Stimulated activated CD8-positive, alpha-beta memory T cell treated with anti-CD3 and anti-CD28 coated beads, Interleukin-4, amount 100 ng/mL, for 4 hours (primary cell): Measurements from ENCODE around the gene ABCG4.
"Not testable (repeated sequence)": the region's sequence is repeated elsewhere in the genome, so short reads cannot be mapped to it uniquely, and the experiment has no call there.

Experiments
- DNase-seq, 2 donors: peaks; one replicate each; pipeline ENCODE4 v3.0.0-alpha.2; 2020; ENCODE audit warnings: low read depth in 2 of 2, low spot score in 1 of 2

The ABCG4 gene

DNA sequence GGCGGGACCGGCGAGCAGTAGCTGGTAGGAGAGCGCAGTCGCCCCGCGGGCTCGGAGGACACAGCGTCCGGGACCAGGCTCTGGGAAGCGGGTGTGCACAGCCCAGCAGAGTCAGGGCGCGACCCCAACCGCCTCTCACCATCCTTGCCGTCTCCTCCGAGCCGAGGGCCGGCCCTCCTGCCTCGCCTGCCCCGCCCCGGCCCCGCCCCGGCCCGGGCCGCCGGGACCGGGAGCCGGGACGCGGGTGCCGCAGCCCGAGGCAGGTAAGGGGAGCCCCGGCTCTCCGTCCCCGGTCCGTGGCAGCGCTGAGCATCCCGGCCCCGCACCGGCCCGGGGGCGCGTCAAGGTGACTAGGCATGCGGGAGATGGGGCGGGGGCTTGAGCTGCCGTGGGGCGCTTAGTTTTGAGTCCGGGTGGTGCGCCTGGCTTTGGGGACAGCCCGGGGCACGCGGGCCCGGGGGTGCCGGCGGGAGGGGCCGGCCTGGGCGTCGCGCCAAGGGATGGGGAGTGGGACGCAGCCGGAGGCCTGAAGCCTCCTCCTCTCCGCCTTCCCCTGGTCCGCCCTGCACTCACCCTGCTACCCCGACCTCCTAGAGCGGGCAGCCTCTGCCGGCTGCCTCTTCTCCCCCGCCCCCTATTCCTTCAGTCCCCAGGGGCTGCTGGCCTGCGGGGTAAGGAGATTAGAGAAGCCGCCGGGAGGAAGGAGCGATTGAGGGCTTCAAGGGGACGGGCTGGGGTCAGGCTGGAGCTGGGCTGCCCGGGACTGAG is at the start of gene ABCG4:
Gene ABCG4, plus strand, starts transcription at position 35 of the 768 bp plus-strand sequence. CDS start 914 bp downstream, outside the sequence.
- DNase-seq = no peak

DNA sequence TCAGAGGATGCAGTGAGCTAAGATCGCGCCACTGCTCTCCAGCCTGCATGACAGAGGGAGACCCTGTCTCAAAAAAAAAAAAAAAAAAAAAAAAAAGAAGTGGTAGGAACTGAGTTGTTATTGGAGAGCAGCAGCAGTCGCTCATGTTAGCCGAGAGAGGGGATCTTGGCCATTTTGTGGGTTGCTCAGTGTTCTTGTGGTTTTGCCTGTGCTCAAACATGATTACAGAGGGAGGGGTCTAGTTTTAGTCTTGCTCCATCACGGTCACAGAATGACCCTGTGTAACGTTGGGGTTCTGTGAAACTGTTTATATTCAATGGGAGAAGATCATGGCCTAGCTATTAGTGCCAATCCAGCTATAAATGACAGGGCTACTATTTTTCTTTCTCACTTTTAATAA is 49.1 kb upstream of the ABCG4 start:
- no peak for DNase-seq

DNA sequence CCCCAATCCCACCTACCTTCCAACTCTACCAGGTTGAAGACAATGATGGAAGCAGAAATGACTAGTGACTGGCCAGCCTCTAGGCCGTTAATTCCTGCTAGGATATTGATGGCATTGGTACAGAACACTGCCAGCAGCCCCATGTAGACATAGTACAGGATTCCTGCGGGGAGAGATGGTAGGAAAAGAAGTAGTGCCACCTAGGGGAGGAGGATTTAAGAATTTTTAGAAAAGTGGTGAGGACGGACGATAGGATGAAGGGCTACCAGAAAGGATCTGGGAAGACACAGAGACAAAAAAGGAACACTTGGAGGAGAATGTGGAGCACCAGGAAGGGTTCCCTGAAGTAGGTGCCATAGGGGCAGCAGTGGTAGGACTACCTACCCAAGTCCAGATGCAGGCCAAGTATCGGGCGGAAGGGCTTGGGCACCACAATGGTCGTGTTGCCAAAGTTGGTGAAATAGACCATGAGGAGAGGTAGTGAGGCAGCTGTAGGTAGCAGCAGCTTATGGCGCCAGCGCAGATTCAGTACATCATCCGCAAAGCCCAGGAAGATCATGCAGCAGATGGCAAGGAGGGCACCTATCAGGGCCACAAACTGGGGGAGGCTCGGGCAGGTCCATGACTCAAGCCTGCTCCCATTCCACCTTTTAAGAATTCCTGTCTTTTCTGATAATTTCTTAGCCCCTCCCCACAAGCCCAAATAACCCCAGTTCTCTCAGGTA is 48.4 kb upstream of the ABCG4 start:
- DNase-seq = no peak

DNA sequence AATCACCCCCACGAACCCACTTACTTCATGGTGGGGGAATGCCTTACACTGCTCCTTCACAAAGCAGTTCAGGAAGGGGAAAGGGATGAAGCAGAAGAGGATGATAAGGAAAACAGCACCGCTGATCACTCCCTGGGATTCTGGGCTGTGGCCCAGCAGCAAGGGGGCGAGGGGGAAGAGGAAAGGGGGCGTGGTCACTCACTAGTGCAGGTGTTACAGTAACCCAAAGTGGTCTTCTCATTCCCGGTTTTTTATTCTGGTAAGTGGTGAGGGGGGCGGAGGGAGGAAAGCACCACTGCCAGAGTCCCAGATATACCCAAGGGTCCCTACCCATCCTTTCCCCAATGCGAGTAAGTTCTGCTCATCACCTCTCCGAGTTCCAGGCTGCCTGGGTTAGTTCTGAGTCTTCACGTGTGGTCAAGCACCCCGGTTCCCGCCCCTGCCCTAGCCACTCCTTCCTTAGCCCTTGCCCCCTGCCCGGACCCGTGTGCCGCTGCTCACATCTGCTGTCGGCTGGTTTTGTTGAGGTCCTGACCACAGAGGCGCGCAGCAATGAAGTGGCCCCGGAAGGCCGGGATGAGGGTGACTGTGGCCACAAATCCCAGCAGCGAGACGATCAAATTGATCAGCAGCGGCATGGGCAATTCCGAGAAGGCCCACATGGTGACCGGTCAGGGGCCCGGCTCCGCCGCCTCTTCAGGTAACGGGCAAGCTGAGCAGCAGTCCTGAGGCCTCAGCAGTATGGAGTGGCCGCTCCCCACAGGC is 47.7 kb upstream of the ABCG4 start:
- no peak for DNase-seq

DNA sequence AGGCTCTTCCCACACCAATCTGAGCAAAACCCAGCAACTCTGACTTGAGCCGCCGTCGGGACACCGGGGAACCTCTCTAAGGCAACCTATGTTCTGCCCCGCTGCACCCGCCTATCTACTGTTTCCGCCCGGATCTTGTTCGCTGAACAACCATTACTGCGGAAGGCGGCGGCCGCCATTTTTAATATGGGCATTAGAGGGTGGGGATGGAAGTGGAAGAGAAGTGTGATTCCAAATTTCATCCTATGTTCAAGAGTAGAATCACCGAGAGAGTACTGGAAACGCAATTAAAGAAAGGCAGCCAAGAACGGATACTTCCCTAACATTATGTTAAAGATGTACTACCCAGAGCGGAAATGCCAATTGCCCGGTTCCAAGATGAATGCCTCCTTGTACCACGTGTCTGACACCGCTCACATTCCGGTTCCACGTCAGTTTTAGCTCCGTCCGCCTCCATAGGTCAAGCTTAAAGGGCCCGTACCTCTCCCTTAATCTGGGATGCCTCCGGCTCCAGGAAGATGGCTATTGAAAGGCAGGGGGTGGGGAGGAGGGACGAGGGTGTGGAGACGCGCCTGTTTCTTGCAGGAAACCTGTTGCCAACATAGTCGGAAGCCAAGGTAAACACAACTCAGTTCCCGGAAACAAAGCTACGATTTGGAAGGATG is 47.0 kb upstream of the ABCG4 start, which contains the start of gene DPAGT1:
Gene DPAGT1, minus strand, starts transcription at position 95 of the 665 bp plus-strand sequence. CDS start 198 bp downstream, outside the sequence.
- peak; percentile 70 to 72 for DNase-seq

DNA sequence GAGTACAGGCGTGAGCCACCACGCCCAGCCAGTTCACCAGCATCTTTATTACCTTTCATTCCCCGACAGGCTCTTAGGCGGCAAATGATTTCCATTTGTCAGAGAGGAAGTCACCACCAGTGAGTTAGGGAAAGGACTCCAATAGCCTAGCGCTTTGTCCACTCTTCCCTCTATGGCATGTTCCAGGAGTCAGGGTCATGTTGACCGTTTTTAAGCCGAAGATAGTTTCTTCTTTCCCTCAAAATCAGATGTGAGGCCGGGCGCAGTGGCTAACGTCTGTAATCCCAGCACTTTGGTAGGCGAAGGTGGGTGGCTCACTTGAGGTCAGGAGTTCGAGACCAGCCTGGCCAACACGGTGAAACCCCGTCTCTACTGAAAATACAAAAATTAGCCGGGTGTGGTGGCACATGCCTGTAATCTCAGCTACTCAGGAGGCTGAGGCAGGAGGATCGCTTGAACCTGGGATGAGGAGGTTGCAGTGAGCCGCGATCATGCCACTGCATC is 45.6 kb upstream of the ABCG4 start:
- DNase-seq = not testable (repeated sequence)

DNA sequence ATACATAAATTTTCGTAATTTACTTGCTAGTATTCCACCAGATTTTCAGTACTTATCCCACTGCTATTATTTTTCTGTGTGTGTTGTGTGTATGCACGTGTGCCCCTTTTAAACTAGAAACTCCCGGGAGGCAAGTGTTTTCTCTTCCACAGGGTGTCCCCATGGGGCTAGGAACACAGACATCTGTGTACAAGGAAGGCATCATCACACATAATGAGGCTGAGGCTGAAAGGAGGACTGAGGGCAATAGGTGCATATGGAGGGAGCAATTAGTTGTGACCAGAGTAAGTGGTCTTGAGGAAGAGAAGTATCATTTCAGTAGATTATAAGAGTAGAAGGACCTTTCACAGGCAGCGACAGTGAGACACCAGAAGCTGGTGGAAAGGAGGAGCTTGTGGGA is 45.1 kb upstream of the ABCG4 start:
- no peak for DNase-seq

DNA sequence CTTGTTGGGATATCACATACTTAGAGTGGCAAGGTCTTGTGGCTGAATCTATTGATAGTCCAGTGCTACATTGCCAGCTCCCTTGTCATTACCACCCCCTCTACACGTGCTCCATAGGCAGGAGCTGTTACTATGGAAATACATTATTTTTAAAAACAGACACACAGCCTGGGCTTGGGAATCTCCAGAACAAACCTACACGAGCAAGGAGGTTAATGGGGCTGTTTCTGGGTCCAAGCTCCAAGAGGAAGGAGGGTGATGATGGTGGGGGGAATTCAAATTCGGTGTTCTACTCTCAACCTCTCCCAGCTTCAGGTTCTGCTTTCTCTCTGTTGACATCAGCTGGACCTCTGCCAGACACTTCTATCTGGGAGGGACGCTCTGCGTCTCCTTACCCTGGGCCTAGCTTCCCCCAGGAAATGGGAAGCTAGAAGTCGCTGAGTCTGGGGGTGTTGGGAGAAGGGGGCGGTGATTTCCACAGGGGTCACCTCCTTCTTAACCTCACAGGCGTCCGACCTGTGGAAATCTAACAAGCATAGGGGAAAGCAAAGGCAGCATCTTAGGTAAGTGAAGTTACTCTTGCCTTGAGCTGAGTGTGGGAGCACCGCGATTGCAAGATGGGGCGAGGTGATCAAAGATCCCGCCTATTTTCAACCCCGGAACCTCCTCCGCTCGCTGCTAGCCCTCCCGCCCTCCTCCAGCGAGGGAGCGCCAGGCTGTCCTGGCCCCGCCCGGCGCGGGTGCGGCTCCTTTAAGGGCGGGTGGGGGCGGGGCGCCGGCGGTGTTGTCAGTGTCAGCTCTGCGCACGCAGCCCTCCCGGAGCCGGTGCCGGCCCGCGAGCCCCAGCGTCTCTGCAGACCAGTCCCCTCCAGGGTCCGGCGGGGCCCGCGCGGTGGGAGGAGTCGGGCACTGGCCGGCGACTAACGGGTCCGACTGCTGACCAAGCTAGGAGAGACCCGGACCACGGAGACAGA is 42.0 kb upstream of the ABCG4 start, which contains the start of gene C2CD2L:
Gene C2CD2L, plus strand, starts transcription at position 781 of the 974 bp plus-strand sequence. CDS start 398 bp downstream, outside the sequence.
- peak; percentile 65 to 80 for DNase-seq

DNA sequence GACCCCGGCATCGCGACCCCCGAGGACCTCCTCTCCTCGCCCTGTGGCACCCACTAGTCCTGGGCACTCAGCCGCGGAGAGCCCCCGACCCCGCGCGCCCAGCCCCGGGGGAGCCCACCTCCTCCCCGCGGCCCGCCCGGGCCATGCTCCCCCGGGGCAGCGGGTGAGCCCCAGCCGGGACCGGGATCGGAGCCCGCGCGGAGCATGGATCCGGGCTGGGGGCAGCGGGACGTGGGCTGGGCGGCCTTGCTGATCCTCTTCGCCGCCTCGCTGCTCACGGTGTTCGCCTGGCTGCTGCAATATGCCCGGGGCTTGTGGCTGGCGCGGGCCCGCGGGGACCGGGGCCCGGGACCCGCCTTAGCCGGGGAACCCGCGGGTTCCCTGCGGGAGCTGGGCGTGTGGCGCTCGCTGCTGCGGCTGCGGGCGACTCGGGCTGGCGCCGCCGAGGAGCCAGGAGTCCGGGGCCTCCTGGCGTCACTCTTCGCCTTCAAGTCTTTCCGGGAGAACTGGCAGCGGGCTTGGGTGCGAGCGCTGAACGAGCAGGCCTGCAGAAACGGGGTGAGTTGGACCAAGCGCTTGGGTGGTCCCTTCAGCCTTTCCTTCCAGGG is 41.2 kb upstream of the ABCG4 start:
- no peak for DNase-seq

DNA sequence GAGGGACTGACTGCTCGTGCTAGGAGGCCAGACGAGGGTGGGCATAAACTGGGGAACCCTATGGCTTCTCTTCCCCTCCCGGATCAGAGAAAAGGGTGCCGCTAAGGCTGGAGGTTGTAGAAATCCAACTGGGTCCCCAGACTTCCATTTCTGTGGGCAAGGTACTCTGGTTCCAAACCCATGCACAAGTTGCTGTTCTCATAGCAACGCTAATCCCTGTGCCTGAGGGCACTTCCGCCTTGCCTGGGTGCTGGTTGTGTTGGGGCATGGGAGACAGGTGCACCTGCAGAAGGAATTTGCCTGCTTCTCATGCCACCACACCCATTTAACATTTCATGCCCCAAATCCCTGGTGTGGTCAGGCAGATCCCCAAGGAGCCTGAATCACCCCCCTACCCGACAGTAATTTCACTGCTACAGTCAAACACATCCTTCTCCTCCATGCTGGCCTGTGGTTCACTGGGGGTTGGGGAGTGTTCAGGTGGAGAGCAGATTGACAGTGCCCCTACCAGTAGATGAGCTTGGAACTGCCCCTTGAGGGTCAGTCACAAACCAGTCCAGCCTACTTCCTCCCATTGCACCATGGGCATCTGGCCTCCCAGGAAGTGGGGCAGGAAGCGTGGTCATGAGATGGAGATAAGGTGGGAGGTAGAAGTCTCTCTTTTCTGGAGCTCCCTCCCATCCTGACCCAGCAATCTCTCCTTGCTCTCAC is 40.6 kb upstream of the ABCG4 start:
- DNase-seq = no peak

DNA sequence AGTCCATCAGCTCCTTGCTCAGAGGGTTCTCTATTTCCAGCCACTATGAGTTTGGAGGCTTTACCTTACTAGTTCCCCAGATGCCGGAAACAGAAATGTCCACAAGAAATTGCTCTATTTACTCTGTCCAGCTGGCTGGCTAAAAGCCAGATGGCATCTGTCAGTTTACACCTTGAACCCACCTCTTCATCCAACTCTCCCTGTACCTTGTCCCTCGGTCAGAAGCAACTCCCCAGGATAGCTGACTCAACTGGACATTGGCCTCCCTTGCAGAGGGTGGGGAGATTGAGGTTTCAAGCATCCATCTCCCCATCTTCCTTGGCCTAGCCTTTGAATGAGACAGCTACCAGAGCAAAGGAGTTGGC is 40.0 kb upstream of the ABCG4 start:
- DNase-seq = no peak

DNA sequence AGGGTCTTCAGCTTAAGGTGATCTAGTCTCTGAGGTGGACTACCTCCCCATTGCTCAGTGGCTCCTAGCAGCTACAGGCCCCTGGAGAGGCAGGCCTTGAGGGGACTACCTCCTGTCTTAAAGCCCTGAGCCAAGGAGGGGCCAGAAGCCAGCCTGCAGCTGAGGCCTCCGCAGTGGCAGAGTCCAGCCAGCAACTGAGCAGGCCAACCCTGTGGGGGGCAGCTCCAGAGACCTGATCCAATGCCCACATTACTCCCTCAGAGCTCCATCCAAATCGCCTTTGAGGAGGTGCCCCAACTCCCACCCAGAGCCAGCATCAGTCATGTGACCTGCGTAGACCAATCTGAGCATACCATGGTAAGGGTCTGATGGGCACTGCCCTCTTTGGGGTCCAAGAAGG is 39.0 kb upstream of the ABCG4 start:
- DNase-seq = no peak

DNA sequence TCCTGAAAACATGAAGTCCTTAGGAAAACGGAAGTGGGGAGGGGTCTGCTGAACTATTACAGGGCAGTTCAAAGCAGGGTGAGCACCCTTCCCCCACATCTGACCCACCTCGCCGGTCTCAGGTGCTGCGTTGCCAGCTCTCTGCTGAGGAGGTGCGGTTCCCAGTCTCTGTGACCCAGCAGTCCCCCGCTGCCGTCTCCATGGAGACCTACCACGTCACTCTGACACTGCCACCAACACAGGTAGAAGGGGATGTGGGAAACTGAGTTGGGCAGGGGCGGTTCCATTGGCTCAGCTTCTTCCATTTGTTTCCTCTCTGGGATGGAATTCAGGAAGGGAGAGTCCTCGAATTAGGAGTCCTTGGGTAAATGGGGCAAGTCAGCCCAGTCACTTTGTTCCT is 38.4 kb upstream of the ABCG4 start:
- no peak for DNase-seq

DNA sequence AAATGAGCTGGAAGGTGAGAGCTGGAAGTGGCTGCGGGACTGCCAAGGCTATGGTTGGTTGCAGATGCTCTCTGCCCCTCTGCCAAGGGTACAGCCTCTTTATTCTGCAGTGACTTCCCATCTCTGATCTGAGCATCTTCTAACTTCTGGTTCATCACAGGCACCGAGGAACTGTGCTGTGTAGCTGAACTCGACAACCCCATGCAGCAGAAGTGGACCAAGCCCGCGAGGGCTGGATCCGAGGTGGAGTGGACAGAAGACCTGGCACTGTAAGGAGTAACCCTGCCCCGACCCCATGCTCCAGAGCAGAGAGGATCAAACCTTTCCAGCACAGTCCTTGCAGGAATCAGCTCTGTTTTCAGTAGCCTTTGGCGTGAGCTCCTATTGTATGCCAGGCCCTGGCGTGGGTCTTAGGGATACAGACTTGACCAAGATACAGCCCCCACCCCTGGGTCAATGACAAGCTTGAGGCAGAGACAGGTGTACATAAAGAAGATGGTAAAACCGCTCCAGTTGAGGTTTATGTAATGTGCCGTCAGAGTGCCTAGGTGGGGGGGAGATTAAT is 37.4 kb upstream of the ABCG4 start:
- no peak for DNase-seq

DNA sequence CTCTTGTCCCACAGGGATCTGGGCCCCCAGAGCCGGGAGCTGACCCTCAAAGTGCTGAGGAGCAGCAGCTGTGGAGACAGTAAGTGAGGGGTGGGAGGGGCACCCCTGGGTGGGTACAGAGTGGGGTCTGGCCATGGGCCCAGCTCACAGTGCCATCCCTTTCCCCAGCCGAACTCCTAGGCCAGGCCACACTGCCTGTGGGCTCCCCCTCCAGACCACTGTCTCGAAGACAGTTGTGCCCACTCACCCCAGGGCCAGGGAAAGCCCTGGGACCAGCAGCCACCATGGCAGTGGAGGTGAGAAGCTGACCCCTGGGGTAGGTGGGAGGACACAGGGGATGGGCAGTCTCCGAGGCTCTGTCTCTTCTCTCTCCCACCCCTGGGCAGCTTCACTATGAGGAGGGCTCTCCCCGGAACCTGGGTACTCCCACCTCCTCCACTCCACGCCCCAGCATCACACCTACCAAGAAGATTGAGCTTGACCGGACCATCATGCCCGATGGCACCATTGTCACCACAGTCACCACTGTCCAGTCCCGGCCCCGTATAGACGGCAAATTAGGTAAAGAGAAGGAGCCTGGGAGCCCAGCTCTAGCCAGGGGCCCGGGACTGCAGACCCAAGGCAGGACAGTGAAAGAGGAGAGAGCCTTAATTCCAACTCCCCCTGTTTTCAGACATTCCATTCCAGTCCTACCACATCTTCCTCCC is 36.4 kb upstream of the ABCG4 start:
- no peak for DNase-seq

DNA sequence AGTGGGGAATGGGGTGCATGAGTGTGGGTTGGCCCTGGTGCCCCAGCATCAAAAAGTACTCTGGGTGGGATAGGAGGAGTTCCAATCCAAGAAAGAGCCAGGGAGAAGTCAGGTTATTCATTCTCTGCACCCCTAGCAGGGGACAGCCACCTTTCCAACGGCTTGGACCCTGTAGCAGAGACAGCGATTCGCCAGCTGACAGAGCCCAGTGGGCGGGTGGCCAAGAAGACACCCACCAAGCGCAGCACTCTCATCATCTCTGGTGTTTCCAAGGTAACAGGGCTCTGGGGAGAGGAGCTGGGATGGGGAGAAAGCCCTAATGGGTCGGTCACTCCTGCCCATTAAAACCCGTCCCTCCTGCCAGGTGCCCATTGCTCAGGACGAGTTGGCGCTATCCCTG is 35.1 kb upstream of the ABCG4 start:
- no peak for DNase-seq

DNA sequence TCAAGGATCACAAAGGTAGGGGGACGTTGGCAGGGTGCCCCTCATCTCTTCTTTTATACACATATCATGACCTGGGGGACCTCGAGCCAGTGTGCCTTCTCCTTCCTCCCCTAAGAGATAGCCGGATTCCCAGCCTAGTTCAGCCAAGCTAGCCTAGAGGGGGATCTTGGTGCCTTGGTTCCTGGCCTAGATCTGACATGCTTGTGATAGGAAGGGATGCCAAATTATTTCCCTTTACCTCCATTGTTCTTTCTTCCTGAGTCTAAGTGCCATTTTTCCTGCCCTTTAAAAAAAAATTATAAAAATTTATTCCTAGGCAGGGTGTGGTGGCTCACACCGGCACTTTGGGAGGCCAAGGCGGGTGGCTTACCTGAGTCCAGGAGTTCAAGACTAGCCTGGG is 34.5 kb upstream of the ABCG4 start:
- no peak for DNase-seq
